ENCODE measurements around the gene OSBPL5.
A peak's percentile ranks its signal among the peaks of the same experiment; 100 is the strongest.

The OSBPL5 gene

DNA sequence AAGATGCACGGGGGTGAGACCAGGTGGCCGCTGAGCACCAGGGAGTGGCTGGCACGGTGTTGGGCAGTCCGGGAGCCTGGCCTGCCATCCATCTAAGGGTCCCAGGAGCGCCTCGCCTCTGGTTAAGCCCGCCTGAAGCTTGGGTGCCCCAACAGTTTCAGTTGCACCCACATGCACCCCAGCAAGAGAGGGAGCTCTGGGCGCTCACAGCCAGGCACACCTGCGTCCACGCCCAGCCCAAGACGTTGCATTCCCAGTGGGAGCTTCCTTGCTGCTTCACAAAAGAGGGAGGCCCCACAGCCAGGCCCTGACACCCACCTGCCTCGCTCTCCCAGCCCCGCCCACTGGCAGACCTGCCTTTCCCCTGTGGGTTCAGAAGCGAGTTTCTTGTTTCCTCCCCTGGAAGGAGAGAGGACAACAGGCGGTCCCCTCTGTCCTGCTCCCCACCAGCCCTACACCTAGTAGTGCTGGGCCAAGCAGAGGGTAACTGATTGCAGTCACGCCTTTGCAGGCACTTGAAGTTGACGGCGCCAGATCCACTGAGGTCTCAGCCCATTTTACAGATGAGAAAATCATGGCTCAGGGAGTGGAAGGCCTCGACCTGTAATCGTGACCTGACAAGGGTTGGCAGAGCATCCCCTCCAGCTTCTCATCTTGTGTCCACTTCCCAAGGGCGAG, 35.4 kb downstream of the OSBPL5 start:
- Histone ChIP-seq H3K9me3 (no peaks in the 10 kb centered on the region), H3K27me3 (no peaks in the 10 kb centered on the region), H3K4me3 (no peak overlapping the region), H3K27ac (no peak overlapping the region), H3K4me1 (peaks cover 0 to 35% (median 7%) of the 10 kb centered on the region in 4 donors), H3K36me3 (peaks cover 0 to 36% (median 29%) of the 10 kb centered on the region in 3 donors)
- intact Hi-C loops (cut with DNase I; ENCODE audit: low total_unique reads): no loop called here
- peak in 1 of 2 donors; percentile 65 for DNase-seq
- TF ChIP-seq, protein P1, sequence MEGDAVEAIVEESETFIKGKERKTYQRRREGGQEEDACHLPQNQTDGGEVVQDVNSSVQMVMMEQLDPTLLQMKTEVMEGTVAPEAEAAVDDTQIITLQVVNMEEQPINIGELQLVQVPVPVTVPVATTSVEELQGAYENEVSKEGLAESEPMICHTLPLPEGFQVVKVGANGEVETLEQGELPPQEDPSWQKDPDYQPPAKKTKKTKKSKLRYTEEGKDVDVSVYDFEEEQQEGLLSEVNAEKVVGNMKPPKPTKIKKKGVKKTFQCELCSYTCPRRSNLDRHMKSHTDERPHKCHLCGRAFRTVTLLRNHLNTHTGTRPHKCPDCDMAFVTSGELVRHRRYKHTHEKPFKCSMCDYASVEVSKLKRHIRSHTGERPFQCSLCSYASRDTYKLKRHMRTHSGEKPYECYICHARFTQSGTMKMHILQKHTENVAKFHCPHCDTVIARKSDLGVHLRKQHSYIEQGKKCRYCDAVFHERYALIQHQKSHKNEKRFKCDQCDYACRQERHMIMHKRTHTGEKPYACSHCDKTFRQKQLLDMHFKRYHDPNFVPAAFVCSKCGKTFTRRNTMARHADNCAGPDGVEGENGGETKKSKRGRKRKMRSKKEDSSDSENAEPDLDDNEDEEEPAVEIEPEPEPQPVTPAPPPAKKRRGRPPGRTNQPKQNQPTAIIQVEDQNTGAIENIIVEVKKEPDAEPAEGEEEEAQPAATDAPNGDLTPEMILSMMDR (IDR thresholded peaks at IDR 0.05): no peak

DNA sequence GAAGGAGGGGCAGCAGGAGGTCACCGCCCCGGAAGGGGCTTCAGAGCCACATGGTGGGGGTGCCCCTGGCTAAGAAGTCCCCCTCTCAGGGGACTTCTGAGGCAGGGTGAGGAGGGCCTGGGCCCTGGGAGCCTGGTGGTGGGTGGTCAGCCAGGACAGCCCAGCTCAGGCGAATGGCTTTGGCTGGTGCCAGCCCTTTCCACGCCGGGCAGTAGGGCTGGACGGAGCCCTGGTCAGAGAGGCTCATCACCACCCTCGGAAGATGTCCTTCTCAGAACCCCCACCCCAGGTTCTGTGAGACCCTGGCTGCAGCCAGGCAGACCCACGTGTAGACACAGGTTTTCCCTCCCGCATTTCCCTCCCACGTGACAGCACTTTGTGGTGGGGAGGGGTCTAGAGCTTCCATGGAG, 35.9 kb downstream of the OSBPL5 start:
- H3K27ac ChIP-seq: no peak overlapping the region
- no peaks in the 10 kb centered on the region for H3K9me3 ChIP-seq
- no peak overlapping the region for H3K4me3 ChIP-seq
- H3K36me3 ChIP-seq: peaks cover 0 to 36% (median 29%) of the 10 kb centered on the region in 3 donors
- TF ChIP-seq, protein P1 (IDR thresholded peaks at IDR 0.05): no peak
- peaks cover 0 to 37% (median 11%) of the 10 kb centered on the region in 4 donors for H3K4me1 ChIP-seq
- intact Hi-C loops (cut with DNase I; ENCODE audit: low total_unique reads): no loop called here
- H3K27me3 ChIP-seq: no peaks in the 10 kb centered on the region
- DNase-seq: no peak

DNA sequence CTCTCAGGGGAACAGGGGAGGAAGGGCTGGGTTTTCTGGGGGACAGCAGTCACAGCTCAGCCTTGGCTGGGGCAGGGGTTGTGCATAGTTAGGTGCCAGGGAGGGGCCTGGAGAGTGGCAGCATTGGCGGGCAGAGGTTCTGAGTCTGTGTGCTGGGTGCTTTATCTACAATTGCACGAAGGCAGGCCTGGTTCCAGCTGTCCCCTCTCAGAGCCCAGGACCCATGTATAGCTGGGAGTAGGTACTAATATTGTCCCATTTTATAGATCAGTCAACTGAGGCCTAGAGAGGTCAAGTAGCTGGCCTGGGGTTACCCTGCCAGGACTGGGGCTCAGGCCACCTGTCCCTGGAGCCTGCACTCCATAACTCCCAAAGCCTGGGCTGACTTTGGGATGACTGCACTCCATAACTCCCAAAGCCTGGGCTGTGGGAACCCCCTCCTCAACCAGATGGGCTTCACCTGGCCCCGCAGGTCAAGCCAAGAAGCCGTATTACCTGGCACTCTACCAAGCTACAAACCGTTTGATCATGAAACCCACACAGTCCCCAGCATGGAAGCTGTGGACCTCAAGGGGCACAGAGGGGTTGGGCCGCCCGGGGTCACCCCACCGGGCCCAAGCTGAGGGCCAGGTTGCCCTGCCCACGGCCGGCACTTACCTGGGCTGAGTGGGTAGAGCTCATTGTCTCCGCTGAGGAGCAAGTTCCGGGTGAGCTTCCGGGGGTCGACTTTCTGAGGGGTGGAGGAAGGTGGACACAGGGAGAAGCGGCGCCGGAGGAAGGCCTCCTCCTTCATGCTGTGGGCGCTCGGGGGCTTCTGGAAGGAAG, 36.5 kb downstream of the OSBPL5 start:
- TF ChIP-seq, protein P1 (IDR thresholded peaks at IDR 0.05): no peak
- H3K9me3 ChIP-seq: no peaks in the 10 kb centered on the region
- H3K4me1 ChIP-seq: peaks cover 4 to 42% (median 17%) of the 10 kb centered on the region in 4 donors
- peak in 1 of 2 donors; percentile 64 for DNase-seq
- intact Hi-C loops (cut with DNase I; ENCODE audit: low total_unique reads): no loop called here
- H3K27ac ChIP-seq: no peak overlapping the region
- no peaks in the 10 kb centered on the region for H3K27me3 ChIP-seq
- H3K4me3 ChIP-seq: no peak overlapping the region
- peaks cover 0 to 36% (median 29%) of the 10 kb centered on the region in 3 donors for H3K36me3 ChIP-seq

DNA sequence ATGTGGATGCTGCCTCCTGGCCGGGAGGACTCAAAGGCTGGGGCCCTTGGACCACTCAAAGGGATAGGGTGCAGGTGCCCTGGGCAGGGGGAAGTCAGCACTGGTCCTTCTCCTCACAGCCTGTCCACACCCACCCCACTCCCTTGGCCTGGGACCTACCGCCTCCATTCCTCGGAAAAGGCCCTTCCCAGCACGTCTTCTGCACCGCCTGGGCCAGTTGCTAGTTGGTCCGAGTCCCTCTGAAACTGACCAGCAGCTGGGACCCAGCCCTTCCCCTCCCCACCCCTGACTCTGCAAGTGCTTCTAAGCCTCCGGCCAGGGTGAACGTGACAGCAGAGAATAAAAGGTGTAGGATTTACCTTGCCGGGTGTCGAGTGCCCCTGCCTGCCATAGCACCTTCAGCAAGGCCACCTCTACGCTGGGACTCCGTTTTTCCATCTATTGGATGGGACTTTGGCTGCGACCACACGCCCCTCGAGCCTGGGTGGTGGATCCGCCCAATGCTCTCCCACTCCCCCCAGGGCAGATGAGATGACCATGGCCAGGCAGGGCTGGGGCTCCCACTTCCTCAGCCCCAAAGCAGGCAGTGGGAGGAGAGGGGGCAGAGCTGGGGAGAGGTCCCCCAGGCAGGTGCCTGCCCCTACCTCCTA, 37.3 kb downstream of the OSBPL5 start:
- peak overlapping the region in 1 of 2 donors; percentile 25 for H3K27ac ChIP-seq
- no peaks in the 10 kb centered on the region for H3K9me3 ChIP-seq
- H3K27me3 ChIP-seq: no peaks in the 10 kb centered on the region
- TF ChIP-seq, protein P1 (IDR thresholded peaks at IDR 0.05): no peak
- intact Hi-C loops (cut with DNase I; ENCODE audit: low total_unique reads): no loop called here
- peak in 1 of 2 donors; percentile 51 for DNase-seq
- H3K36me3 ChIP-seq: peaks cover 0 to 37% (median 29%) of the 10 kb centered on the region in 3 donors
- peaks cover 5 to 49% (median 25%) of the 10 kb centered on the region in 4 donors for H3K4me1 ChIP-seq
- H3K4me3 ChIP-seq: no peak overlapping the region

GRCh38 chr11:3126901-3127691, 38.0 kb downstream of the OSBPL5 start:
- Histone ChIP-seq H3K27ac (peak overlapping the region in 1 of 2 donors; percentile 25), H3K4me3 (no peak overlapping the region), H3K9me3 (no peaks in the 10 kb centered on the region), H3K36me3 (peaks cover 0 to 42% (median 35%) of the 10 kb centered on the region in 3 donors), H3K4me1 (peaks cover 5 to 53% (median 30%) of the 10 kb centered on the region in 4 donors), H3K27me3 (no peaks in the 10 kb centered on the region)
- TF ChIP-seq, protein P1 (IDR thresholded peaks at IDR 0.05): no peak
- DNase-seq: peak in 1 of 2 donors; percentile 66
- intact Hi-C loops (cut with DNase I; ENCODE audit: low total_unique reads): no loop called here

Data from tibial artery (tissue), 4 donors.